ENCODE data around the gene ODF2. TPM values are rescaled to one million over a fixed set of nuclear protein-coding genes. Genes with fewer than 3 reads are reported as not detected.

The ODF2 gene
- total and polyA plus RNA-seq, 10 of the 15 experiments (the other 5 are each of a cell fraction or from before 2014, with no cell fraction given) = 8.7 to 65.1 (median 38.5) TPM

GRCh38 chr9:128408963-128409431, 46.8 kb upstream of the ODF2 start:
- ChIA-PET POLR2A (no interaction called here), RAD21 (ENCODE audit: unreplicated experiment) (no interaction called here), CTCF (no interaction called here), SMC1A (ENCODE audit: uncharacterized antibody, unreplicated experiment) (no interaction called here)
- ATAC-seq (no peak), DNase-seq (ENCODE audit: low read depth, low spot score) (no peak), FAIRE-seq (no peak)
- TF ChIP-seq CBX3 (IDR thresholded peaks at IDR 0.05; ENCODE audit: borderline replicate concordance, low read depth) (no peak), IRF4 (IDR thresholded peaks at IDR 0.05; ENCODE audit: low read depth, low read length) (no peak), TCF12 (IDR thresholded peaks at IDR 0.05; ENCODE audit: low read depth, low read length) (no peak), MEF2B (IDR thresholded peaks at IDR 0.05; ENCODE audit: partially characterized antibody, poor library complexity, severe bottlenecking) (no peak), GATAD2B (conservative IDR thresholded peaks at IDR 0.05; ENCODE audit: low read depth) (no peak), FOXM1 (IDR thresholded peaks at IDR 0.05; ENCODE audit: low read depth, low read length) (no peak), NR2F1 (conservative IDR thresholded peaks at IDR 0.05) (no peak), SMARCA5 (IDR thresholded peaks at IDR 0.05) (no peak), BACH1 (IDR thresholded peaks at IDR 0.05; ENCODE audit: borderline replicate concordance) (no peak), MEF2A (IDR thresholded peaks at IDR 0.05; ENCODE audit: insufficient read depth, low read depth, low read length) (no peak)
- TF ChIP-seq, protein P1, sequence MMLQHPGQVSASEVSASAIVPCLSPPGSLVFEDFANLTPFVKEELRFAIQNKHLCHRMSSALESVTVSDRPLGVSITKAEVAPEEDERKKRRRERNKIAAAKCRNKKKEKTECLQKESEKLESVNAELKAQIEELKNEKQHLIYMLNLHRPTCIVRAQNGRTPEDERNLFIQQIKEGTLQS (IDR thresholded peaks at IDR 0.05; ENCODE audit: borderline replicate concordance, extremely low read depth, low read depth, low read length) = no peak
- H3K36me3 ChIP-seq (ENCODE audit: control insufficient read depth in 2 of 2, insufficient read depth in 2 of 2, low read length in 1 of 2) = no peaks in the 10 kb centered on the region
- no peak overlapping the region for H3K27ac ChIP-seq (ENCODE audit: control insufficient read depth, insufficient read depth)
- no peaks in the 10 kb centered on the region for H3K9me3 ChIP-seq (replicated peaks; ENCODE audit: control insufficient read depth, insufficient read depth, low read length)
- in situ Hi-C loops (cut with MboI) (no loop called here), intact Hi-C loops (cut with micrococcal nuclease; ENCODE audit: unreplicated experiment) (no loop called here)
- H3K9ac ChIP-seq (ENCODE audit: control insufficient read depth, insufficient read depth, low read length) = no peak overlapping the region
- H4K20me1 ChIP-seq (ENCODE audit: control insufficient read depth, insufficient read depth) = no peaks in the 10 kb centered on the region
- H2AFZ ChIP-seq (ENCODE audit: control insufficient read depth, low read depth, low read length) = no peak overlapping the region
- no TSS peak for BruUV-seq (replicated peaks)
- H3K27me3 ChIP-seq (replicated peaks in 1 of 2; ENCODE audit: control insufficient read depth in 2 of 2, insufficient read depth in 2 of 2, low read length in 1 of 2) = peaks cover 1 to 2% of the 10 kb centered on the region in 2 experiments; a peak in 3 of 4 replicates
- H3K4me1 ChIP-seq (ENCODE audit: control insufficient read depth, insufficient read depth, low read length) = no peaks in the 10 kb centered on the region
- WGBS (ENCODE audit: insufficient coverage, insufficient replicate concordance, low lambda C conversion rate, missing lambda C conversion rate) = 52% methylated on average over 24 of the region's 26 CpGs
- H3K79me2 ChIP-seq (ENCODE audit: control insufficient read depth, insufficient read depth, low read length) = no peaks in the 10 kb centered on the region
- H3K4me3 ChIP-seq = no peak overlapping the region
- no peak overlapping the region for H3K4me2 ChIP-seq (ENCODE audit: control insufficient read depth, insufficient read depth)
